HG03378 (cell line): Measurements from ENCODE around the gene LLPH.

Experiments
- ATAC-seq: cut with Tn5 transposase; IDR thresholded peaks from one replicate; pipeline ENCODE4 v1.9.1; 2021; ENCODE audit warnings: mild to moderate bottlenecking, moderate library complexity; ENCODE audit not compliant: unreplicated experiment

Gene LLPH

DNA sequence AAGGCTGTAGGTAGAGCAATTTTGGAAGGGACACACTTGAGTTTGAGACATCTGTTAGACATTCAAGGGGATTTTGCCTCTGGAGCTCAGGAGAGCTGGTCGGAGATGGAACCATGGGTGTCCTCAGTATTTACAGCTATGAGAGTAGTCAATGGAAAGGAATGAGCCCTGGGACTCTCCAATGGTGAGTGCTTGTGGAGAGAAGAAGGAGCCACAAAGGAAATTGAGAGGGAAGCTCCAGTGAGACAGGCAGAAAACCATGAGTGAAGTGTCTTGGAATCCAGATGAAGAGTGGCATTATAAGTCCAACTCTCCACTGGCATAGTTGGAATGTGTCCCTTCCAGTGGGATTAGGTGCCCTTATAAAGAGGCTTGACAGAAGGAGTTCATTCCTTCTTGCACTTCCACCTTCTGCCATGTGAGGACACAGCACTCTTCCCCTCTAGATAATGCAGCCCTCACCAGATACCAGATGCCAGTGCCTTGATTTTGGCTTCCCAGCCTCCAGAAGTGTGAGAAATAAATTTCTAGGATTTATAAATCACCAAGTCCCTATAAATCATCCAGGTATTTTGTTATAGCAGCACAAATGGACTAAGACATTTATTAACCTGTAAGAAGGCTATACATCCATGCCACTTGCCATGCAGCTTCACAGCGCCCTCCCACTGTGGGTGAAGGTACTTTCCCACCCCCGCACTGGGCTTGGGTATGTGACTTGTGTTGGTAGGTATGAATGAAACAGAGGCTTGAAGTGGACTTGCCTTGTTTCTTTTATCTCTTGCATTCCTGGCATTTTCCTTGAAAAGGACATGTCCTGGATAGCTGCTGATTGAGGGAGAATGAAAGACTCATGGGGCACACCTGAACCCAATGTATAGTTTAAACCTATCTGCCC lies 27.3 kb downstream of the LLPH start:
- no peak for ATAC-seq

DNA sequence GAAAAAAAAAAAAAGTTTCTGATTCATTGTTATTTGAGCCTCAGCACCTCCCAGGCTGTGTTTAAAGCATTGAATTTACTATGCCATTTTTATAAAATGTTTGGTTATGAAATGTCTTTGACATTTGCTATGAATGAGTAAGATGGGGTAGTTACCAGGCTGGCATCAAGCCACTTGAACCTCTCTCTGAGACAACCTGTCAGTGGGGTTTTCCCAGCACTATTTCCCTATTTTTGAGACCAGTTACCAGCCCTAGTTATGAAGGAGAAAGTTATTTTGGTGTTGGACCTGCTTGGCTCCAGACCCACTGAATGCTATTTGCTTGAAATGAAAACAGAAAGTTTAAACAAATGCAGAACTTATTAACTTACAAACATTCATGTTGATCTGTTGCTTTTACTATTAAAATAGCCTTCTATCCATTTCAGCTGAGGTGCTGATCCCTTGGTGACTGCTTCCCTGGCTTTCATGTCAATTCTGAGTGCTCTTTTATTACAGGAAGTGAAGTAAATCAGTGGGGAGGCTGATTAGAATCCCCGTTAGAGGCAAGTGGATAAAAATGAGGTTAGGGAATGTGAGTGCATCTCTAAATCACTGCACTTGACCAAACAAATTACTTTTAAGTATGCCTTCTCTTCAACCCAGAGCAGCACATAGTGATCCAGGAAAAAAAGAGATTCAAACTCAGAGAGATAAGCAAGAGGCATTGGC lies 37.8 kb downstream of the LLPH start:
- ATAC-seq = peak; percentile 71

DNA sequence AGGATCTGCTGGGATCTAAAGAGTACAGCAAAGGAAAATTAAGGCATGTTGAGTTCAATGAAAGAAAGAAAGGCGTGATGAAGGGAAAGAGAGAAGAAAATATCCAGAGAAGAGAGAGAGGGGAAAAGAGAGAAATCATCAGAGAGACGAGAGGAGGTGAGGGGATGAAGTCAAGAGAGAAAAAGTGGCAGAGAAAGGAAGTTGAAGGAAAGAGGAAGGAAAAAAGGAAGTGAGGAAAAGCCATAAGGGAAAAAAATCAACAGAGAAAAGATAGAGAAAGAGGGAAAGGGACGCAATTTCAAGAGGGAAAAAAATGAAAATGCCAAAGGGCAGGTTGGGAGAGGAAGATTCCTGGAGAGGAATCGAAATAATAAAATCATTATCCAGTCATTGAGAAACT lies 40.4 kb downstream of the LLPH start:
- no peak for ATAC-seq

DNA sequence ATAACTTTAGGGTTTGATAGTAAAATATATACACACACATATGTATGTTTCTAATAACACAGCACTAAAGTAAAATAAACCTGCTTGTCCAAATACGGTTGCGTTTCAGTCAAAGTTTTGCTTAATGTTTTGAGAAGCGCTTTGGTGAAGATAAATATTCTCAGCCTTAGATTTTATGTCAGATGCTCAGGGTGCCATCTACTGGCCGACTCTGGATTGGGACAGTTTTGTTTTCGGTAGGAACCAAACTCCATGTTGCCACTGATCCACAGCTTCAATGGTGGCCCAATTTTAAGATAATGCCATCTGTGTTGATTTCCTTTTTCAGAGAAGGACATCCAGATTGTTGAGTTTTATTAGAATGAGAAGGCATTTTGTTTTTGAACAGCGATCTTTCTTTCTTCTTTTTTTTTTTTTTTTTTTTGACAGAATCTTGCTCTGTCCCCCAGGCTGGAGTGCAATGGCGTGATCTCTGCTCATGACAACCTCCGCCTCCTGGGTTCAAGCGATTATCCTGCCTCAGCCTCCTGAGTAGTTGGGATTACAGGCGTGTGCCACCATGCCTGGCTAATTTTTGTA lies 43.1 kb downstream of the LLPH start:
- ATAC-seq = peak; percentile 80

DNA sequence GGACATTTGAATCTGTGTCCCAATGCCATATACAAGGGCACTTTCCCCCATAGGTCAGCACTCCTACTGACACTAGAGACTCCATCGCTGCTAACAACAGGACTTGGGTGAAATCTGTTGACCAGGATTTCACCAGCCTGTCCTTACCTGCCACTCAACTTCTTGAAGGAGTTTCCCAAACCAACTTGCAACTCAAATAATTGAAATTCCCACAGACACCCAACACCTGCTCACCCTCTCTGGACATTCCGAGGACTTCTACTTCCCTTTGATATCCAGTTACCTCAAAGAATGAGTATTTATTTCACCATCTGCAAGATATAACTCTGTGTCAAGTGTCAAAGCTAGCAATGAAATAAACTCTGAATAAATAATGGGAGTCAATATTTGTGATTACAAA lies 44.6 kb downstream of the LLPH start:
- no peak for ATAC-seq

DNA sequence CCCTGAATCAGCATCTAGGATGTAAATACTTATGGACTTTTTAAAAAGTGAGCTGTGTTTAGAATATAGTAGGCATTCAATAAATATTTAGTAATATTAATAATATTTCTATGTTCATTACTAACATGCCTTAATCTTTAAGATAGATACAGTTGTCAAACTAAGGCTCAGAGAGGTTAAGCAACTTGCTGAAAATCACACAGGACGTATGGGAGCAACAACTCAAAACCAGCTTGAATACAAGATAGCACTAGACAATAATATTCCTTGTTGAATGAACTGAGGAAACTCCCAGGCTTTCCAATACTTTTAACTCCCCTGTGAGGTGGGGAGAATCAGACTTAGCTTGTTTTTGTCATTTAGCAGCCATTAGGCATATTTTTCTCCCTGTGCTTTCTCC lies 45.3 kb downstream of the LLPH start:
- no peak for ATAC-seq

DNA sequence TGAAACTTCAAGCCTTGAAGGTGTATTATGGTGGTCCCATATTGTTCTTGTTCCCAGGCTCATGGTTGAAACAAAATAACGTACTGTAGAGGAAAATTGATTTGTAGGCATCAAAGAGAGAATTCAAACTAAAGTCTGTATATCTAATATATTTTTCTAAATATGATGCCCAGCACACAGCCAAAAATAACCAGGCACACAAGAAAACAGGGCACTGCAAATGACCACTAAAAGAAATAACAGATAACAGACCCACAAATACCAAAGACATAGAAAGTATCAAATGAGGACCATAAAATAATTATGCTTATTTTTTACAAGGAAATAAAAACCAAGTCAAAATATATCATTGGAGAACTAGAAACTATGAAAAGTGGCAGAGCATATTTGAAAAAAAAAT lies 46.8 kb downstream of the LLPH start:
- ATAC-seq = no peak

DNA sequence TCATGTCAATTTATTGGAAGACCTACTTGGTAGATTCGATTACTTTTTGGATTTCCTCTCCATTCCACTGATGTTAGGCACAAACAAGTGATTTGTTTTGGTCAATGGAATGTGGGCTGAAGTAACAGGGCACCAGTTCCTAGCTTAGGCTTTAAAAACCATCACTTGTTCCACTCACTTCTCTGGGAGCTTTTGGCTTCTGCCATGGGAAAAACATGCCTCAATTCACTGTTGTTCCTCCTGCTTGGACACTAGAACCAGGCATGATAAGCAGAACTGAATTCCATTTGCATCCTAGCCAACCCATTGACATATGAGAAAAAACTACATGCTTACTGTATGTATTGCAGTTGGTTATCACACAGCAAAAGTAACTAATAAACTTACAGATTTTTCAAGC lies 47.8 kb downstream of the LLPH start:
- no peak for ATAC-seq

DNA sequence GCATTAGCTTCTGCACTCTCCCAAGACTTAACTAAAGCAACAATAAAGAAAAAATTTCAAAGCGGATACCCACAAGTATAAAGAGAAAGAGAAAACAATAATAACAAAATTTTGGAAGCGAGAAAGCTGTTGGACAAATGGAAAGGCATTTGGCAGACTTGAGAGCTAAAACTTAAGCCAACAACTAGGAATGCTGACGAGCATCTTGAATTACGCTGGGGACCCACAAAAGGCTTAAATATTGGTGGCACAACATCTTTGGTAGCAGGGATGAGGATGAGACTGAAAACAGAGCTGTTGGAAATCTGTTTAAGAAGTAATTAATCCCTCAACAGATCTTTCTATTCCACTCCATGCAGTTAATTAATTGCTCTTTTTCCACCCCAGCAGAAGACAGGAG lies 49.8 kb downstream of the LLPH start:
- ATAC-seq = no peak

DNA sequence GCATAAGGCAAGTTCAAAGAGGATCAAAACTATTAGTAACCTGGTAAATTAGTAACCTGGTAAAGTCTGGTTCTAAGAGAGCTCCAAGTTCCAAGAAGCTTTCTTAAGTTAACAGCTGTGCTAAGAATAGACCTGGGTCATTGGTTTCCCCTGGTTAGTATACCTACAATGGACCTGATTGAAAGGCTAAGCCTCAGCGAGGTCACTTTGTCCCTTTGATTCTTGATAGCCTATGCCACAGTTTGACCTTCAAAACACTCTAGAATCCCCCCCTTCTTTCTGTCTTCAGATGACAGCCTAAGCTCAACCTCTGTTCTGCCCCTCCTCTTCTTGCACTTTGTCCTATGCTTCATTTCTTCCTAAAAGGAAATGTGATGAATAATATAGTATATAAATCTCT lies 53.0 kb downstream of the LLPH start:
- no peak for ATAC-seq

DNA sequence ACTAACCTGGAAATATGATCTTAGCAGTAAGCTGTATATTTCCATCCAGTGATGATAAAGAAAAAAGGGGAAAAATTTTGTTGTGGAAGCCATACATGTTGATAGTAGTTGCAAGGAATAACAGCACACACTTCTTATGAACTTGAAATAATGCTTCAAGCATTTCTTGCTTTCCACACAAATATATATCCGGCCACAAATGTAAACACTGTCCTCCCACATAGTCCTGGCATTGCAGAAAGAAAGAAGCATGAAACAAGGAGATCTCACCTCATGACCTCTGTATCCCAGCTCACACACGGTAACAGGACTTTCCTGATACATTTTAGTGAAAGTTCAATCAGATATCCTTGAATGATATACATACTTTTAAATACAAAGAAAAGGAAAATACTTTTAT lies 56.0 kb downstream of the LLPH start:
- no peak for ATAC-seq

DNA sequence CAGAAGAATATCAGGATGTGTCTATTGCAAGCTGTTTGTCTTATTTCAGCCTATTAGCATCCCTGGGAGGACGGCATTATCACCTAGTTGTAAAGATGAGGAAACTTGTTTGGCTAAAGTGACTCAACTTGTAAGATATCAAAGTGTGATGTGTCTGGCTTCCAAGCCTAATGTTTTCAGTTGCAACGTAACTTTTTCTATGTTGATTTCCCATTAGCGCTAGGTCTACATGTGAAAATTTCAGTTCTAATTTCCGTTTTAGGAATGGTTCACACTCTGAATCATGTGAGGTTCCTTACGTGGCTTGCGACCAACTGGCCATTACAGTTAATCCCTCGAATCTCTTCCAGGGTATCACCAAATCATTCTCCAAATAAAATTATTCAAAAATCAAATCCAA lies 58.0 kb downstream of the LLPH start:
- peak; percentile 39 for ATAC-seq

DNA sequence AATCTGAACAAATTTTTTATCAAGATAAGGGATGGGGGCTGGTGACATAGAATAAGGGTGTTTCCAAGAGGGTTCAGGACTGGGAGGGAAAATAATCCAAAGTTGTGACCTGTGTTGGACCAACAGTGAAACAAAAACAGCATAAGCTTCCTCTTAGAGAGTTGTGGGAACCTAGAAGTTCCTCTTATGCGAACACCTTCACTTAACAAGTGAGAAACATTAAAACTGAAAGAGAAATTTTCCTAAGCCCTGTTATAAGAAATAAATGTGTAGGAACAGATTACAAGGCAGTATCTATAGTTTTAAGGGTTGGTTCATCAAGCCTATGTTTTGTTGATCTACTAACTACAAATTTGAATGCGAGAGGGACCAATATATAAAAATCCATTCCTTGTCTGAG lies 58.4 kb downstream of the LLPH start:
- peak; percentile 82 for ATAC-seq

DNA sequence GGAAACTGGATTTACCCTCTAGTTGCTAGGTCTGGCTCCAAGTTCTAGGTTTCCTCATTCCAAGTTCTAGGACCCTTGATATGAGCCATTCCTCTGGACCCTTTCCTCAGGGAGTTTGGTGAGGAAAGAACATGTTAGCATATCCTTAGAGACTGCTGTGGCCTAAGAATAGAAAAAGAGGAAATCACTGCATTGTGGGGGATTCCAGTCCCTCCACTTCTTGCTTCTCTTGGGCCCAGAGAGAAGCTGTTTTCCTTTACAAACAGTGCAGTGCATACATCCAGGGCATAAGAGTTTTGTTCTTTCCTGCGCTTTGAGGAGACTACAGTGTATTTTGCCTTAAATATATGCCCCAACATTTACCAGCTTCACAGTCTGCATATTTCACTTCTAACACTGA lies 59.0 kb downstream of the LLPH start:
- no peak for ATAC-seq

DNA sequence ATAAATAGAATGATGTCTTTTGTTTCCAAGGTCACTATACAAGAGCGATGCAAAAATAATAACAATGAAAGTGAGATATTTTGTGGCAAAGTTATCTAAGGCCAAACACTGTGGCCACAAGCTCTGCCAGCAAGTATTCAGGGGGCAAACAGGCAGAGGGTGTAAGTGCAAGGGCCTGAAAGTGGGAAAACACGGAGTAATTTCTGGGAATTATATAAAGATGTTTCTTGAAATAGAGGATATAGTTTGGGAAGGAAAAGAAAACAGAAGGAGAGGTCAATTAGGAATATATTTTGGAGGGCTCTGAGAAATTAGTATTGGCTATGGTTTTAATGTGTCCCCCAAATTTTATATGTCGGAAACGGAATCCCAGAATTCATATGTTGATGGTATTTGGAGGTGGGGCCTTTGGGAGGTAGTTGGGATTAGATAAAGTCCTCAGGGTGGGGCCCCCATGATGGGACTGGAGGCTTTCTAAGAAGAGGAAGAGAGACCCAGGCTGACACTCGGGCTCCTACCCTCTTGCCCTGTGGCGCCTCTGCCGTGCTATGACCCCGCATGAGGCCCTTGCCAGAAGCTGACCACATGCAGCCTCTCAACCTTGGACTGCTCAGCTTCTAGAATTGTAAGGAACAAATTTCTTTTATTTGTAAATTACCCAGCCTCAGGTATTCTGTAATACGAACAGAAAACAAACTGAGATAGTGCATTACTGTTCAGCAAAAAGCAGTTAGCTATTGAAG lies 60.0 kb downstream of the LLPH start:
- ATAC-seq = no peak

DNA sequence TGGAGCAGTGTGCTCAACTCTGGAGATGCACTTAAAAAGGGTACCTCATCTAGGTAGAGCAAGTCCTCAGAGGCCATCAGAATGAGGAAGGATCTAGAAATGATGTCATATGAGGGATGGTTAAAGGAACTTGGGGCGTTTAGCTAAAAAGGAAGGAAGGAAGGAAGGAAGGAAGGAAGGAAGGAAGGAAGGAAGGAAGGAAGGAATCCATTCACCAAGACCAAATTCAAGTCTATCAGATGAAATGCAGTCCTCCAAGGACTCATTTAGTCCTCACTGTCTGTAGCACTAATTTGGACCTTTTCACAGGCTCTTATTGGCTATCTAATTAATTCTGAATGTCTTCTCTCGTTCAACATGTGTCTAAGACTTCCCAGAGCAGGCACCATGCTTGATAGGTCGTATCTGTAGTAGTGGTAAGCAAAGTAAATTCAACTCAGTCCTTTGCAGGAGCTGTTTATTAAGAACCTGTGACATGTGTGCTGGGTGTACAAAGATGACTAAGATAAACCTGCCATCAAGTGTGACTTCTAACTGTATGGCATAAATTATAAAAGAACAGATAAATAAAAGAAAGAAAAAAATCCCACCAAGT lies 63.5 kb downstream of the LLPH start:
- ATAC-seq = peak; percentile 26
